22Rv1 (cell line): ENCODE measurements around the gene CA12.

ENCODE experiments used
- ZFX ChIP-seq: fragments of 450-650 bp; IDR thresholded peaks from 2 replicates; pipeline ENCODE4 v1.6.1; 2017; ENCODE audit warnings: antibody characterized with exemption, borderline replicate concordance
- TF ChIP-seq, protein P1 (sequence below): fragments of 450-650 bp; IDR thresholded peaks from 2 replicates; pipeline ENCODE4 v1.5.1; 2017; ENCODE audit warnings: mild to moderate bottlenecking

DNA sequence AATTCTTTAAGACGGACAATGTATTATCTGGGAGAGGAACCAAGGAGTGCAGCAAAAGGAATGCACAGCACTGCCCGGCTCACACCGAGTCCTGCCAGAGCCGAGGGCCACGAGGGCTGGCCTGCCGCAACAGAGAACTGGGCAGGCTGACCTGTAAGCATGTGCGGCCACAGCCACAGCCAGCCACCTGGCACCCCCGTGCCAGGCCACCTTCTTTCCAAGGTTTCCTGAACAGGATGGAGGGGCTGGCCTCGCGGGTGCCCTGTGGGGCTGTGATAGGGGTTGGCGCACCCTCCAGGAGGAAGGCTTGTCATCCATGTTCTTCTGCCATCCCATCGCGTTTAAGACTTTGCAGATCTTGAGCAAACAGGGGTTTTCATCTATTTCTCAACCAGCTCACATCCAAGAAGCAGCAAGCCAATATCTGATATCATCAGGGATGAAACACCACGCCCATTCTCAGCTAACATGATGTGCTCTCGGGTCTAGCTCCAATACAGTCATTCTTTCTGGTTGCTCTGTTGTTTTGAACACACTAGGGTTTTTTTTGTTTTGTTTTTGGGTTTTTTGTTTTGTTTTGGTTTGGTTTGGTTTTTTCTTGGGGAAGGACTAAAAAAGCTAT, 10.2 kb downstream of the CA12 start:
- TF ChIP-seq, protein P1, sequence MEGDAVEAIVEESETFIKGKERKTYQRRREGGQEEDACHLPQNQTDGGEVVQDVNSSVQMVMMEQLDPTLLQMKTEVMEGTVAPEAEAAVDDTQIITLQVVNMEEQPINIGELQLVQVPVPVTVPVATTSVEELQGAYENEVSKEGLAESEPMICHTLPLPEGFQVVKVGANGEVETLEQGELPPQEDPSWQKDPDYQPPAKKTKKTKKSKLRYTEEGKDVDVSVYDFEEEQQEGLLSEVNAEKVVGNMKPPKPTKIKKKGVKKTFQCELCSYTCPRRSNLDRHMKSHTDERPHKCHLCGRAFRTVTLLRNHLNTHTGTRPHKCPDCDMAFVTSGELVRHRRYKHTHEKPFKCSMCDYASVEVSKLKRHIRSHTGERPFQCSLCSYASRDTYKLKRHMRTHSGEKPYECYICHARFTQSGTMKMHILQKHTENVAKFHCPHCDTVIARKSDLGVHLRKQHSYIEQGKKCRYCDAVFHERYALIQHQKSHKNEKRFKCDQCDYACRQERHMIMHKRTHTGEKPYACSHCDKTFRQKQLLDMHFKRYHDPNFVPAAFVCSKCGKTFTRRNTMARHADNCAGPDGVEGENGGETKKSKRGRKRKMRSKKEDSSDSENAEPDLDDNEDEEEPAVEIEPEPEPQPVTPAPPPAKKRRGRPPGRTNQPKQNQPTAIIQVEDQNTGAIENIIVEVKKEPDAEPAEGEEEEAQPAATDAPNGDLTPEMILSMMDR, result no peak
- no peak for TF ChIP-seq ZFX
